ENCODE results near the gene RAE1.
"Not testable (repeated sequence)": the region's sequence is repeated elsewhere in the genome, so short reads cannot be mapped to it uniquely, and the experiment has no call there.

RAE1 gene

DNA sequence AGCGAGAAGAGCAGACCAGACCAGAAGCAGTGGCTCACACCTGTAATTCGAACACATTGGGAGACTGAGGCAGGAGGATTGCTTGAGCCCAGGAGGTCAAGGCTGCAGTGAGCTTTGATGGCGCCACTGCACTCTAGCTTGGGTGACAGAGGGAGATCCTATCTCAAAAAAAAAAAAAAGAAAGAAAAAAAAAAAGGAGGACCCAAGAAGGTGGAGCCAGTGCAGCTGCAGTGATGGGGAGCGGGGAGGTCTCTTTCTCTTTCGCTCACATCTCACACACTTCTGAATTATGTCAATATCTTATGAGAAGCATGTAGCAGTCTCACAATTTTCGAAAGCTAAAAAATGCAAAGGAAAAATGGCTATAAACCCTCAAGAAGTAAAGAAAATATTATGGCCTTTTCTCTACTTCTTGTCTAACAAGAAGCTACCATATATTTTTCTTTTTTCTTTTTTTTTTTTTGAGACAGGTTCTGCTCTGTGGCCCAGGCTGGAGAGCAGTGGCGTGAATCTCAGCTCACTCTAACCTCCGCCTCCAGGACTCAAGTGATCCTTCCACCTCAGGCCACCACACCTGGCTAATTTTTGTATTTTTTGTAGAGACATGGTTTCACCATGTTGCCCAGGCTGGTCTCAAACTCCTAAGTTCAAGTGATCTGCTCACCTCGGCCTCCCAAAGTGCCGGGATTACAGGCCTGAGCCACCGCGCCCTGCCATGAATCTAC lies 25.3 kb upstream of the RAE1 start:
- H3K4me3 ChIP-seq (ENCODE audit: low read depth, low read length) = no peak overlapping the region
- no peak for DNase-seq (ENCODE audit: low read depth)

DNA sequence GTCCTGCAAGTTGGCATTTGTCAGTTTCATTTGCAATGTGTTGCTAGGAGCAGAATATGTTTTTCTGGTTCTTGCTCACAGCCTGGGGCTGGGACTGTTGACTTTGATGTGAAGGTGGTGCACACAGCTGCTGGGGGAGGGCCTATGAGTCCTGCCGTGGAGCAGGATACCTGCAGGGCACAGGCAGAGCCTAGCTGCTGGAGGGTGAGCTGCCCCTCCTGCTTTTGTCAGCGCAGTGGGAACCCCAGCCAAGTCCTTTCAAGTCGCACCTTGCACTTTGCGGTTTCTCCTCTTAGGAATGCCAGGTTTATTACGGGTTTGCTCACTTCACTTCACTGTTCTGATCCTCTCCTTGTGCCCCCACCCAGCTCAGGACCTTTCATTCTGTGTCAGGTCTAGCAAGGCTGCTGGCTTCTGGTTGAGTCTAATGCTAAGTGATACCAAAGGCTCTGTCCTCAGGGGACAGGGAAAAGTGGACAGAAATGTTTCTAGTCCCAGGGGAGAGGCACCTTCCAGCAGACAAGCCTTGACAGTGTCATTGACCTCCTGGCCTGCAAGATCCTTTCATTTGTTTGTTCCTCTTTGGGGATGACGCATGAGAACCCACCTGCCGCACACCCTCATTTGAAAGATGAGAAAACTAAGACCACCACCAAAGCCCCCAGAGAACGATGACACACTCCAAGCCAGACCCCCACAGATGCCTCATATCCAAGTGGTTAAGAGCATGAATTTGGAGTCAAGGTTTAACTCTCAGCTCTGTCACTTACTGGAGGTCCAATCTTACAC lies 24.2 kb upstream of the RAE1 start:
- no peak for DNase-seq (ENCODE audit: low read depth)
- H3K4me3 ChIP-seq (ENCODE audit: low read depth, low read length) = no peak overlapping the region

DNA sequence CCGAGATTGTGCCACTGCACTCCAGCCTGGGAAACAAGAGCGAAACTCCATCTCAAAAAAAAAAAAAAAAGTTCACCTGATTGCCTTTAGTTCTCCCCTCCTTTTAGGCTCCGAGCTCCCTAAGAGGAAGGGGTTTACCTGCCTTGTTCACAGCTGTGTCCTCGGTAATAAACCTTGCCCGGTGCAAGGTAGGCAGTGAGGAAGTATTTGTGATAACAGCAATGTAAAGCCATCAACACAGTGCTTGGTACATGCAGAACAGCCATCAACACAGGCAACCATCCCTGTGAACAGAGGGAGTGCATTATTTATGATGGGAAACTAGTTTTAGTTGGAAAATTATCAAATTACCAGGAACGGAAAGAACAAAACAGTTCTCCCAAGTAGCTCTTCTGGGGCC lies 23.2 kb upstream of the RAE1 start:
- H3K4me3 ChIP-seq (ENCODE audit: low read depth, low read length) = no peak overlapping the region
- DNase-seq (ENCODE audit: low read depth) = no peak

DNA sequence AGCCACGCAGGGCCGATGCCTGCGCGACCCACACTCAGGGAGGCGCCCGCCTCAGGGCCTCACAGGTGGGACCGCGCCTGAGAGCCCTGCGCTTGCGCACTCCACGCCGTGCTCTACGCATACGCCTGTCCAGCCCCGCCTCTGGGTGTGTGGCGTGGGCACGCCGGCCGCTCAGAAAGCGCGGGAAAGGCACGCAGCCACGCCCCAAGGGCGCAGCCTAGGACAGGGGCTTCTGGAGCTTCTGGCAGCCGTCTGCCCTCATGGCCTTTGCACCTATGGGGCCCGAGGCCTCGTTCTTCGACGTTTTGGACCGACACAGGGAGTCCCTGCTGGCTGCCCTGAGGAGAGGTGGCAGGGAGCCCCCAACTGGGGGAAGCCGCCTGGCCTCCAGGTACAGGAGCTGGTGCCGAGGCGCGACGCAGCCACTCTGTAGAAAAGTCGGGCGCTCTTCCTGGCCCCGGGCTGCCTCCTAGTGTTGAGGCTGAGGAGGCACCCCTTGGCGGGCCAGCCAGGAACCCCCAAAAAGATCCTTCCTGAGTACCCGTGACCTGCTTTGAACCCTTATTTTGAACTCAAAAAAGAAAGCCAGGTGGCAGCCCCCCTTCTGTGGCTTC lies 21.3 kb upstream of the RAE1 start, which contains the start of gene SPO11:
TSS of gene SPO11 (plus strand) at position 196 of the 614 bp plus-strand sequence. CDS start at position 261, 65 bp downstream.
- no peak within 1 kb of the TSS for H3K4me3 ChIP-seq (ENCODE audit: low read depth, low read length)
- no peak for DNase-seq (ENCODE audit: low read depth)

DNA sequence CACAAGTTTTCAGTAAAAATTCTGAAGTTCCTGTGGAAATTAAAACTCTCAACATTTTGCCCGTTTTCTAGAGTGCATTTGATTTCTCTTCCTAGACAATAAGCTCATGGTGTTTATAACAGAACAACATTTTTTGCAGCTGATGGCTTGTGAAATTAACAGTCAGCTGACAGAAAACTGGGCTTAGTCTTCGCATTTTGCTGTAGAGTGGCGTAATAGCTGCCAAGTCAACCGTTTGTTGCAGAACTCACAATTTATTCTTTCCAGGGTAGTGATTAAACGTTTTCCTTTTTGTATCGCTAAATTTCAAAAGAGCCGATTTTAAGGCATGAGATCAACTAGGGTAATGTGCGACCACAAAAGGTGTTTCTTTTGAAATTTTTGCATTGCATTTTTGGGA lies 20.1 kb upstream of the RAE1 start:
- DNase-seq (ENCODE audit: low read depth) = no peak
- H3K4me3 ChIP-seq (ENCODE audit: low read depth, low read length) = no peak overlapping the region

DNA sequence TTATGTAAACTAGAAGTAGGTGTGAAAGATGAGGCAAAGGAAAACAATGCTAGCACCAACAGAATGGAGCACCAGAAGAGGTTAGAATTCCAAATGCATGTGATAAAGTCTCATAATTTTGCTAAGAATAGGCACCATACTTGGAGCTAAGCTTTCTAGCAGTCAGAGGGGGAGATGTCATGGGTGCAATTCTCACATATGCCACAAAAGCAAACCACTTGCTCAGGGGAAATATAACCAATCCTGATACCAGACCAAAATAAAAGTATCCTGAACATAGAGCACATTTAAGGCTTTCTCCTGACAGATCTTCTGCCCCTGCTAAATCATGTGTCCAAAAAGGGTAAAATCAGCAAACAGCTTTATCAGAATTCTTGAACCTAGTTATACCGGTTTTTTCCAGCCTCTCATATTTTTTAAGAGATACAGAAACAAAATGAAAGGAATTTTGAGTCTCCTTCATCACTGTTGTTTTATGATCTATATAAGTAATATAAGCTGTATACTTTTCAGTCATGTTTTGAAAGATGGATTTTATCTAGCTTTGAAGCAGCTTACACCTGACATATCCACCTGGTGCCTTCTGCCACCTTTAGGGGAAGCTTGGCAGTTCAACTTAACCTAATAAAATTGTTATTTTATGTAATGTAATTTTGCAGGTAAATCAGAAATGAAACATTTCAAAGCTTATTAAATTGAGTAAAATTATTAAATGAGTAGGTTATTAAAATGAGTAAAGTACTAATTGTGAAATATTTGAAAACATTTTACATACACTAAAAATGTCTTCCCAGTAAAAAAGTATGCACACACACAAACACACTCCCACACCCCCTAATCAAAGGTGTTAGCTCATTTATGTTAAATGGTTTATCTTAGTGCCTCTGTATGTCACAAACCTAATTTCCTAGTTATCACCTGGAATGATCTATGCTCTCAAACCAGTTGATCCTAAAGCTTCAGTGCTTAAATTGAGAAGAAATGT lies 18.7 kb upstream of the RAE1 start:
- DNase-seq (ENCODE audit: low read depth) = no peak
- H3K4me3 ChIP-seq (ENCODE audit: low read depth, low read length) = no peak overlapping the region

DNA sequence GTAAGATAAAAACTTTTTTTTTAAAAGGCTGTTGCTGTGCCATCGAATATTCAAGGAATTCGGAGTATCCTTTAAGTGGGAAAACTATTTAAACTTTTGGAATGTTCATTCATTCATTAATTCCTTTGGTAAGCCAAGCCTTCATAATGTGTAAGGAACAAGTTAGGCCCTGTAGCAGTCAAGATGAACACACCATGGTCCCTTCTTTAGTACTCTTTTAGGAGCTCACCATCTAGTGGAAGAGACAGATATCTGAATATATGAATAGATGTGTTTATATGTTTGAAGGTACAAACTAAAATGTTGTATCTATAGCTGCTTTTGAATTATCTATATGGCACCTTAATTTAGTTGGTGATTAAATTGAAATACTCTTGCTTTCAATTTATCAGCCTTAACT lies 15.7 kb upstream of the RAE1 start:
- H3K4me3 ChIP-seq (ENCODE audit: low read depth, low read length) = no peak overlapping the region
- no peak for DNase-seq (ENCODE audit: low read depth)

DNA sequence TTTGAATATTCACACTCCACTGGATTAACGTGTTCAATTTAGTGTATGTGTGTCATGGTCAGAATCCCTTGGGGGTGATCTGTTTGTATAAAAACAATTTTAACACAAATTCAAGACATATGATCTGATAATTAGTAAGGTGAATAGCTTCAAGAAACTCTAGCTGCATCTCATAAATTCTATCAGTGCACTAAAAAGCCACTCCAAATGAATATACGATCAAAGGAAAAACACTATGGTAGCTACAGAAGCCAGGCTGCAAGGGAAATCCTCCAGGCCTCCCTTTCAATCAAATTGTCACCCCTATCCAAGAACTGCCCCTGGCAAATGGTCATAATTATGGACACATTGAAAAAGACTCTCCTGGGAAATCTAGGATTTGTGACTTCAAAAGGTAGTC lies 9.4 kb upstream of the RAE1 start:
- no peak for DNase-seq (ENCODE audit: low read depth)

DNA sequence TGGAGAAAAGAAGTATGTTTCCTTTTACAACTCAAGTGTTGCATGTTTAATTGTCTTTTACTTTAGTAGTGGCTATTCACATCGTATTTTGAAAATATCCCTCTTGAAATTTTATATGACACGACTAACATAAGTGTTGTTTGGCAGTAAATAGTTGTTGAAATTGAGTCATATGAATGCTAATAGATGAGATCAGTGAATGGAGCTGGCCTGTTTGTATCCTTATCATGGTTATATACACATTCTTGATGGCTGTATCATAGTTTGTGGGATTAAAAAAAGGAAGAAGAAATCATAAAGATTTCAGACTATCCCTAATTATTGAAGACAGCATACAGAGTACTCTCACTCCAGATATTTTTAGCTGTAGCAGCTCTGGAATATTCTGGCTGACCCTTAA lies 8.2 kb upstream of the RAE1 start:
- no peak overlapping the region for H3K4me3 ChIP-seq (ENCODE audit: low read depth, low read length)
- no peak for DNase-seq (ENCODE audit: low read depth)

More for the DNA sequence above, 9.4 kb upstream of the RAE1 start:
- no peak overlapping the region for H3K4me3 ChIP-seq (ENCODE audit: low read depth, low read length)

DNA sequence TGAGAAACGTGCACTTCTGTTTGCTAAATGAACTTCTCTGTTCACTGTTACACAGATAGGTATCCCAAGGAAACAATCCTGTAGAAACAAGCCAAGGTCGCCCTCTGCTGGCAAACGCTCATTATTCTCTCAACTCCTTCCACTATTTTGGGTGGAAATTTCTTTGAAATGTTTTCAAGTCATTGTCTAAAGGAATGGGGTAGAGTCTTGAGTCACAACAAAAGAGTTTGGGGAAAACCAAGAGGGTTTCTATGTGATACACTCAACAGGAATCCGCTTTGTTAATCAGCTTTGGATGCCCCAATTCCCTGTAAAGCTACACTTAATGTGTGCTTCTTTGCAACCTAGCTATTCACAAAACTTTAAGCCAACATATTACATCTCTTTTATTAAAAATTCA lies 4.6 kb upstream of the RAE1 start:
- no peak overlapping the region for H3K4me3 ChIP-seq (ENCODE audit: low read depth, low read length)
- no peak for DNase-seq (ENCODE audit: low read depth)

DNA sequence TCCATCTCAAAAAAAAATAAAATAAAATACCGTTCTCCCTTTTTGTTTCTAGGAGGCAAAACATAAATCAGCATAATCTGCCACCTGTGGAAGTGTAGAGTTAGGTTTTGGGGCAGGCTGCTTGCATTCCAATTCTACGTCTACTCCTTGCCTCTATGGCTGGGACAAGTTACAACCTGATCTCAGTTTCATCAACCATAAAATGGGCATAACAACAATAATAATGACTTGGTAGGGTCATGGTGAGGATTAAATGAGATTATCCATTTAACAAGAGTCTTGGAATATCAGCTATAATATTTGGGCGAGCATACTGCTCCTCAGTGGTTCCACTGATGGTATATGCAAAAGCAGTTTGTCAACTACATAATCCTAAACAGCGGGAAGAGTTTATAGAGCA lies 3.7 kb upstream of the RAE1 start:
- no peak overlapping the region for H3K4me3 ChIP-seq (ENCODE audit: low read depth, low read length)
- no peak for DNase-seq (ENCODE audit: low read depth)

DNA sequence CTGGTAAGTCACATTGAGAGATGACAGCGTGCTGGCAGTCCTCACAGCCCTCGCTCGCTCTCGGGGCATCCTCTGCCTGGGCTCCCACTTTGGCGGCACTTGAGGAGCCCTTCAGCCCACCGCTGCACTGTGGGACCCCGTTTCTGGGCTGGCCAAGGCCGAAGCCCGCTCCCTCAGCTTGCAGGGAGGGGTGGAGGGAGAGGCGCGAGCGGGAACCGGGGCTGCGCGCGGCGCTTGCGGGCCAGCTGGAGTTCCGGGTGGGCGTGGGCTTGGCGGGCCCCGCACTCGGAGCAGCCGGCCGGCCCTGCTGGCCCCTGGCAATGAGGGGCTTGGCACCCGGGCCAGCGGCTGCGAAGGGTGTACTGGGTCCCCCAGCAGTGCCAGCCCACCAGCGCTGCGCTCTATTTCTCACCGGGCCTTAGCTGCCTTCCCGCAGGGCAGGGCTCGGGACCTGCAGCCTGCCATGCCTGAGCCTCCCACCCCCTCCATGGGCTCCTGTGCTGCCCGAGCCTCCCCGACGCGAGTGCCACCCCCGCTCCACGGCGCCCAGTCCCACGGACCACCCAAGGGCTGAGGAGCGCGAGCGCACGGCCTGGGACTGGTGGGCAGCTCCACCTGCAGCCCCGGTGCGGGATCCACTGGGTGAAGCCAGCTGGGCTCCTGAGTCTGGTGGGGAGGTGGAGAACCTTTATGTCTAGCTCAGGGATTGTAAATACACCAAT lies 2.7 kb upstream of the RAE1 start:
- not testable (repeated sequence) for DNase-seq (ENCODE audit: low read depth); H3K4me3 ChIP-seq (ENCODE audit: low read depth, low read length)

DNA sequence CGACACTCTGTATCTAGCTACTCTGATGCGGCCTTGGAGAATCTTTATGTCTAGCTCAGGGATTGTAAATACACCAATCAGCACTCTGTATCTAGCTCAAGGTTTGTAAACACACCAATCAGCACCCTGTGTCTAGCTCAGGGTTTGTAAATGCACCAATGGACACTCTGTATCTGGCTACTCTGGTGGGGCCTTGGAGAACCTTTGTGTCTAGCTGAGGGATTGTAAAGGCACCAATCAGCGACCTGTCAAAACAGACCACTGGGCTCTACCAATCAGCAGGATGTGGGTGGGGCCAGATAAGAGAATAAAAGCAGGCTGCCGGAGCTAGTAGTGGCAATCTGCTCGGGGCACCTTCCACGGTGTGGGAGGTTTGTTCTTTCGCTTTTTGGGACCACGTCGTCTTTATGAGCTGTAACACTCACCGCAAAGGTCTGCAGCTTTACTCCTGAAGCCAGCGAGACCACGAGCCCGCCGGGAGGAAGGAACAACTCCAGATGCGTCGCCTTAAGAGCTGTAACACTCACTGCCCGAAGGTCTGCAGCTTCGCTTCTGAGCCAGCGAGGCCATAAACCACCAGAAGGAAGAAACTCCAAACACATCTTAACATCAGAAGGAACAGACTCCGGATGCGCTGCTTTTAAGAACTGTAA lies 2.0 kb upstream of the RAE1 start:
- DNase-seq (ENCODE audit: low read depth) = not testable (repeated sequence)

DNA sequence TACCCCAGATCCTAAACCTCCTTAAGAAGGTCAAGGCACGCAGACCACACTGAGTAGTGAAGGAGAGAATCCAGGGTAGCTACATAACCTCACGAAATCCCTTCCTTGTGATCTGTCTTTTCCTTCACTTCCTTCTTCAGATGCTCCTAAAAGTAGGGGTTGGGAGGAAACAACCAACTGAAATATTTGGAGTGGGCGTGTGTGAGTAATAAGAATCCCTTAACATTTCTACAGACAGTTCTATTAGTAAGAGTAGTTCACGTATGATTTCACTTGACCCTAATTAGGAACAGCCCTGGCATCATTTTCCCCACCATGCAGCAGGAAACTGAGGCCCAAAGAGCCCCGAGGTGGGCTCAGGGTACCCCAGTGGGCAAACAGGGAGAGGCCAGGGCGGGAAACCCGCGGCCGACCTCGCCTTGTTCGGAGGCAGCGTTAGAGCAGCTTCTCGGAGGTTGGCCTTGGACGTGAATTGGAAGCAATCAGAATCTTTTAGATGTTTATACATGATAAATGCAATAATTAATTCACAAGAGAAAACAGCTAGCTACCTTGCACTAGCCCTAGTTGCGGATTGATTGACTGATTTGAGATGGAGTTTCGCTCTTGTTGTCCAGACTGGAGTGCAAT lies 859 bp upstream of the RAE1 start:
- DNase-seq (ENCODE audit: low read depth) = no peak
- no peak overlapping the region for H3K4me3 ChIP-seq (ENCODE audit: low read depth, low read length)

More for the DNA sequence above, 2.0 kb upstream of the RAE1 start:
- not testable (repeated sequence) for H3K4me3 ChIP-seq (ENCODE audit: low read depth, low read length)

DNA sequence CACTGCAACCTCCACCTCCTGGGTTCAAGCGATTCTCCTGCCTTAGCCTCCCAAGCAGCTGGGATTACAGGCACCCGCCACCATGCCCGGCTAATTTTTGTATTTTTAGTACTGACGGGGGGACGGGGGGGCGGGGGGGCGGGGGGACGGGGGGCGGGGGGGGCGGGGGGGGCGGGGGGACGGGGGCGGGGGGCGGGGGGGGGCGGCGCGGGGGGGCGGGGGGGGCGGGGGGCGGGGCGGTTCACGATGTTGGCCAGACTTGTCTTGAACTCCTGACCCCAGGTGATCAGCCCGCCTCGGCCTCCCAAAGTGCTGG lies 371 bp upstream of the RAE1 start:
- not testable (repeated sequence) for DNase-seq (ENCODE audit: low read depth)
- H3K4me3 ChIP-seq (ENCODE audit: low read depth, low read length) = peak overlapping the region; percentile 82

DNA sequence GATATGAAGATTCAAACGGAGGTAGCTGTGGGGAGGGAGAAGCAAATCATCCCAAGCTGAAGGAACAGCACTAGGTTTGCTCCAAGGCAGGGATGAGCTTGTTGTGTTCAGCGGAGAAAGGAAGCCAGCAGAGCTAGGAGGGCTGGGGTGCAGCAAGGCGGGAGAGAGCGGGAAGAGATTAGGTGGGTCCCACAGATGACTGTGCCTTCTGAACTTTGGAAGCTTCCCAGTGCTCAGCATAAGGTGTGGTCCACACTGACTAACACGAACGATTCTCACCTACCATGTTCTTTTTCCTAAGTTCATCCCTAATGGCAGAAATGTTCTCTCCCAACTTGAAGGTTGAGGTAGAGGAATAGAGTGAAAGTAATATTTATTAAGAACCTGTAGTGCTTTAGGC lies 1.2 kb downstream of the RAE1 start:
- peak overlapping the region; percentile 82 for H3K4me3 ChIP-seq (ENCODE audit: low read depth, low read length)
- DNase-seq (ENCODE audit: low read depth) = no peak

DNA sequence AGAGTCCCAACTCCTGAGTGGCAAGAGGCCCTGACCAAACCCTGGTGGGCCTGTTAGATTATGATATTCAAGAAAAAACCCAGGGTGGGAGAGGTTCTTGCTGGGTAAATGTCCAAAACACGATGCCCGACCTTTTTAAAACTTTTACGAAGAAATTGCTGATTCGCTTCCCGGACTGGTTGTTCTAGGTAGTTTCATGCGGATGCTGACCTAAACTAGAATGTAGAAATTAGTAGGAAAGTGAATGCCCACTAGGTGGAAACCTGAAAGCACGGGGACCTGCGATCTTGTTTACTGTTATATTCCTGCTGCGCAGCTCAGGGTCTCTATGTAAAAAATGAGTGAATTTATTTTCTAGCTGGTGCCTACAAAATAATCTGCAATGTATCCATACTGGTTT lies 2.3 kb downstream of the RAE1 start:
- no peak for DNase-seq (ENCODE audit: low read depth)
- H3K4me3 ChIP-seq (ENCODE audit: low read depth, low read length) = no peak overlapping the region

DNA sequence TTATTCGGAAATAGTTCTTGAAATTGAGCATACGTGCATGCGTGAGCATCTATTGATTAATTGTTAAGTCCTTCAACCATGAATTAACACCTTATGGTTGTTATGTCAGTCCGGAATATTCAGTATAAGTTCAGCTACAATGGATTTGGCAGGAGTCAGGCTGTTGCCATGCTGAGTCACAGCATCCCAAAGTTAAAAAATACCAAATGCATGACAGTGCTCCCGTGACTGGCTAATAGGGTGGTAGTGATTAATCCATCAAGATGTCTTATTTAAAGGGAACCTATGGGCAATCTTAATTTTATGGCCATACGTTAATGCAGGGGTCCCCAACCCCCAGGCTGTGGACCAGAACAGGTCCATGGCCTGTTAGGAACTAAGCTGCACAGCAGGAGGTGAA lies 10.5 kb downstream of the RAE1 start:
- H3K4me3 ChIP-seq (ENCODE audit: low read depth, low read length) = no peak overlapping the region
- peak; percentile 32 for DNase-seq (ENCODE audit: low read depth)
